H1 (cell line): ENCODE results near the gene DYNLT2. TPM values are rescaled to one million over a fixed set of nuclear protein-coding genes. Genes with fewer than 3 reads are reported as not detected.

ENCODE experiments used
- SP4 ChIP-seq: IDR thresholded peaks from 2 replicates; pipeline ENCODE4 v1.6.1; 2012; ENCODE audit warnings: low read length, inconsistent platforms
- TAF7 ChIP-seq: optimal IDR thresholded peaks from 2 replicates; pipeline ENCODE3; 2011; ENCODE audit warnings: low read depth, mild to moderate bottlenecking, inconsistent platforms, low read length, moderate library complexity, borderline replicate concordance
- polyA plus RNA-seq, 7 experiments: library from polyadenylated mRNA; depleted of rRNA in 3 of 7; stranded (reverse) in 5 of 7; unstranded in 2 of 7; fragments of >200 nt in 5 of 7; fragments of 200-250 nt in 2 of 7; gene quantifications; 1 replicate in 5 of 7; 2 replicates in 1 of 7; 4 replicates in 1 of 7; pipeline versions ENCODE4 v1.2.1 to v1.2.3, GENCODE V29; 2011 to 2013; ENCODE audit warnings: missing spikeins in 2 of 7, mixed read lengths in 2 of 7
- total RNA-seq: library from RNA; stranded (reverse); fragmentation: NEBNext Ultra II Directional; extraction: Animal tissue kit (Norgen Biotek cat#: 25700); gene quantifications from 2 replicates; pipeline ENCODE4 v1.2.1, GENCODE V29; 2021
- TF ChIP-seq, protein P1 (sequence below), 3 experiments: IDR thresholded peaks; 1 replicate in 2 of 3; 2 replicates in 1 of 3; pipeline versions ENCODE4 v1.5.1 to v1.6.1; 2011; ENCODE audit warnings: low read length in 3 of 3, mild to moderate bottlenecking in 3 of 3, inconsistent platforms in 2 of 3, low read depth in 1 of 3, moderate library complexity in 1 of 3; ENCODE audit not compliant: insufficient read depth in 1 of 3; ENCODE audit errors: control extremely low read depth in 1 of 3

The DYNLT2 gene
- total and polyA plus RNA-seq, 2 of the 8 experiments (the other 6 are each of a cell fraction or from before 2014, with no cell fraction given), result 0.48 to 1.8 TPM

GRCh38 chr6:169723200-169723909 lies 28.0 kb downstream of the DYNLT2 start (continued):
- TF ChIP-seq, protein P1, sequence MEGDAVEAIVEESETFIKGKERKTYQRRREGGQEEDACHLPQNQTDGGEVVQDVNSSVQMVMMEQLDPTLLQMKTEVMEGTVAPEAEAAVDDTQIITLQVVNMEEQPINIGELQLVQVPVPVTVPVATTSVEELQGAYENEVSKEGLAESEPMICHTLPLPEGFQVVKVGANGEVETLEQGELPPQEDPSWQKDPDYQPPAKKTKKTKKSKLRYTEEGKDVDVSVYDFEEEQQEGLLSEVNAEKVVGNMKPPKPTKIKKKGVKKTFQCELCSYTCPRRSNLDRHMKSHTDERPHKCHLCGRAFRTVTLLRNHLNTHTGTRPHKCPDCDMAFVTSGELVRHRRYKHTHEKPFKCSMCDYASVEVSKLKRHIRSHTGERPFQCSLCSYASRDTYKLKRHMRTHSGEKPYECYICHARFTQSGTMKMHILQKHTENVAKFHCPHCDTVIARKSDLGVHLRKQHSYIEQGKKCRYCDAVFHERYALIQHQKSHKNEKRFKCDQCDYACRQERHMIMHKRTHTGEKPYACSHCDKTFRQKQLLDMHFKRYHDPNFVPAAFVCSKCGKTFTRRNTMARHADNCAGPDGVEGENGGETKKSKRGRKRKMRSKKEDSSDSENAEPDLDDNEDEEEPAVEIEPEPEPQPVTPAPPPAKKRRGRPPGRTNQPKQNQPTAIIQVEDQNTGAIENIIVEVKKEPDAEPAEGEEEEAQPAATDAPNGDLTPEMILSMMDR (IDR thresholded peaks at IDR 0.05; ENCODE audit: control extremely low read depth in 1 of 3, insufficient read depth in 1 of 3, low read depth in 1 of 3, low read length in 3 of 3), result no peak
- no peak for TF ChIP-seq SP4
- TF ChIP-seq TAF7, result no peak
